ENCODE measurements around the gene DDX24.

The DDX24 gene

DNA sequence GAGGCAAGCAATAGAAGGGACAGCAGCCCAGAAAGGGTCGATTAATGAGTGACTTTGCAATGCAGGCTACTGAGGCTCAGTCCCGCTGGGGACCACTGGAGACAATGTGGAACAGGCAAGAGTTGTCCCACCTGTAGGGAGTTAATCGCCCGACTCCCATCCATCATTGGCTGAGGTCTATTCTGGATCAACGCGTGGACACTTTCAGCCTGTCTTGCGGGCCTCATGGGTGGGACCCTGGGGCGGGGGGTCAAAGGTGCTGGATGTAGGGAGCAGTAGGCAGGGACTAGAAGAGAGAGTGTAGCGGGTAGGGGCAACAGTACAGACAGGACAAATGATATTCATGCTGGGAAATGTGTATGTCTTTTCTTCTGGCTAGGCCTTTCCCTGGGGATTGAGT, 42.3 kb upstream of the DDX24 start:
- no CpG with 5 or more reads among the region's 9 CpGs for WGBS (ENCODE audit: extremely low coverage, insufficient coverage, low lambda C conversion rate)
- H3K56ac ChIP-seq (ENCODE audit: low read length), result no peak overlapping the region
- H3K9ac ChIP-seq (ENCODE audit: low read length), result no peak overlapping the region
- no peaks in the 10 kb centered on the region for H3K4me1 ChIP-seq (ENCODE audit: control insufficient read depth, low read depth, low read length)
- no peak for DNase-seq
- no peak overlapping the region for H3K18ac ChIP-seq (ENCODE audit: low read length)
- no peak overlapping the region for H3K4ac ChIP-seq (ENCODE audit: low read depth, low read length)
- H3K27me3 ChIP-seq (ENCODE audit: insufficient read depth, low read length, poor library complexity), result no peaks in the 10 kb centered on the region
- no peak overlapping the region for H2BK5ac ChIP-seq (ENCODE audit: low read length)
- H3K4me2 ChIP-seq (ENCODE audit: low read length), result no peak overlapping the region
- no peak overlapping the region for H3K4me3 ChIP-seq (ENCODE audit: low read length)
- no peak overlapping the region for H4K8ac ChIP-seq (ENCODE audit: low read depth, low read length)
- H3K79me2 ChIP-seq (ENCODE audit: control insufficient read depth, insufficient read depth, low read length), result no peaks in the 10 kb centered on the region
- no peak overlapping the region for H3K27ac ChIP-seq (ENCODE audit: low read depth, low read length)
- H3K36me3 ChIP-seq (ENCODE audit: control insufficient read depth, insufficient read depth, low read length), result no peaks in the 10 kb centered on the region
- no peak overlapping the region for H3K23ac ChIP-seq (ENCODE audit: low read length)
- no peak overlapping the region for H2BK15ac ChIP-seq (replicated peaks; ENCODE audit: low read depth)
- no peak overlapping the region for H4K5ac ChIP-seq (ENCODE audit: low read length)
- no peak overlapping the region for H2AK5ac ChIP-seq (ENCODE audit: low read length)
- H3K79me1 ChIP-seq (ENCODE audit: low read length), result no peaks in the 10 kb centered on the region
- no peak overlapping the region for H2BK120ac ChIP-seq (ENCODE audit: low read depth, low read length)

DNA sequence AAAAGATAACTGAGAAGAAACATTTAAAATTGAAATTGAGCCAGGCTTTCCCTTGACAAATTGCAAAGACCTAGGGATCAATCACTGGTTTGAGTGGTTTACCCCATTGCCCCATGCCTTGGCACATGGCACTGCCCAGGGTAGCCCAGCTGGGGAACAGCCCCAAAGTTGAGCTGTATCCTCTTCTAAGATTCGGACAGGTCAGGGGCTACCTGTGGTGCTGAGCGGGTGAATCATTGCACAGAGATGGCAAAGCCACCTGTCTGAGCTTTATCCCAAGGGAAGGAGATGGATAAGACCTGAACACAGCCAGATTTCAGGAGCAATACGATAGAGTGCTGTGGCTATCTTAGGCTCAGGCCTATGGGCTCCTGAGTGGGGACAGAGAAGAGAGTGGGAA, 41.4 kb upstream of the DDX24 start:
- H3K9ac ChIP-seq (ENCODE audit: low read length), result no peak overlapping the region
- no peak overlapping the region for H4K5ac ChIP-seq (ENCODE audit: low read length)
- H2BK120ac ChIP-seq (ENCODE audit: low read depth, low read length), result no peak overlapping the region
- H3K4me3 ChIP-seq (ENCODE audit: low read length), result no peak overlapping the region
- no peak overlapping the region for H2BK15ac ChIP-seq (replicated peaks; ENCODE audit: low read depth)
- no peaks in the 10 kb centered on the region for H3K79me2 ChIP-seq (ENCODE audit: control insufficient read depth, insufficient read depth, low read length)
- WGBS (ENCODE audit: extremely low coverage, insufficient coverage, low lambda C conversion rate), result no CpG with 5 or more reads among the region's 3 CpGs
- no peaks in the 10 kb centered on the region for H3K36me3 ChIP-seq (ENCODE audit: control insufficient read depth, insufficient read depth, low read length)
- no peak for DNase-seq
- H3K23ac ChIP-seq (ENCODE audit: low read length), result no peak overlapping the region
- no peaks in the 10 kb centered on the region for H3K4me1 ChIP-seq (ENCODE audit: control insufficient read depth, low read depth, low read length)
- no peak overlapping the region for H2BK5ac ChIP-seq (ENCODE audit: low read length)
- H4K8ac ChIP-seq (ENCODE audit: low read depth, low read length), result no peak overlapping the region
- H3K79me1 ChIP-seq (ENCODE audit: low read length), result no peaks in the 10 kb centered on the region
- no peak overlapping the region for H3K56ac ChIP-seq (ENCODE audit: low read length)
- H3K4ac ChIP-seq (ENCODE audit: low read depth, low read length), result no peak overlapping the region
- no peak overlapping the region for H3K18ac ChIP-seq (ENCODE audit: low read length)
- H3K27ac ChIP-seq (ENCODE audit: low read depth, low read length), result no peak overlapping the region
- H2AK5ac ChIP-seq (ENCODE audit: low read length), result no peak overlapping the region
- no peak overlapping the region for H3K4me2 ChIP-seq (ENCODE audit: low read length)
- H3K27me3 ChIP-seq (ENCODE audit: insufficient read depth, low read length, poor library complexity), result no peaks in the 10 kb centered on the region

GRCh38 chr14:94121485-94121884, 40.5 kb upstream of the DDX24 start:
- DNase-seq, result no peak
- no peak overlapping the region for H3K9ac ChIP-seq (ENCODE audit: low read length)
- H4K5ac ChIP-seq (ENCODE audit: low read length), result no peak overlapping the region
- H3K4me2 ChIP-seq (ENCODE audit: low read length), result no peak overlapping the region
- no peak overlapping the region for H3K4ac ChIP-seq (ENCODE audit: low read depth, low read length)
- no peak overlapping the region for H2BK15ac ChIP-seq (replicated peaks; ENCODE audit: low read depth)
- no peak overlapping the region for H2BK120ac ChIP-seq (ENCODE audit: low read depth, low read length)
- no peak overlapping the region for H3K56ac ChIP-seq (ENCODE audit: low read length)
- no peaks in the 10 kb centered on the region for H3K36me3 ChIP-seq (ENCODE audit: control insufficient read depth, insufficient read depth, low read length)
- H3K4me3 ChIP-seq (ENCODE audit: low read length), result no peak overlapping the region
- no peak overlapping the region for H4K8ac ChIP-seq (ENCODE audit: low read depth, low read length)
- H3K27me3 ChIP-seq (ENCODE audit: insufficient read depth, low read length, poor library complexity), result no peaks in the 10 kb centered on the region
- H3K79me2 ChIP-seq (ENCODE audit: control insufficient read depth, insufficient read depth, low read length), result no peaks in the 10 kb centered on the region
- no peak overlapping the region for H3K23ac ChIP-seq (ENCODE audit: low read length)
- no peak overlapping the region for H2BK5ac ChIP-seq (ENCODE audit: low read length)
- H3K18ac ChIP-seq (ENCODE audit: low read length), result no peak overlapping the region
- WGBS (ENCODE audit: extremely low coverage, insufficient coverage, low lambda C conversion rate), result no CpG with 5 or more reads among the region's 3 CpGs
- no peaks in the 10 kb centered on the region for H3K4me1 ChIP-seq (ENCODE audit: control insufficient read depth, low read depth, low read length)
- H3K79me1 ChIP-seq (ENCODE audit: low read length), result no peaks in the 10 kb centered on the region
- H2AK5ac ChIP-seq (ENCODE audit: low read length), result no peak overlapping the region
- no peak overlapping the region for H3K27ac ChIP-seq (ENCODE audit: low read depth, low read length)

- Histone ChIP-seq H3K4me3 (ENCODE audit: low read length) (no peak overlapping the region), H3K4me1 (ENCODE audit: control insufficient read depth, low read depth, low read length) (no peaks in the 10 kb centered on the region), H3K4me2 (ENCODE audit: low read length) (no peak overlapping the region), H3K27ac (ENCODE audit: low read depth, low read length) (no peak overlapping the region), H3K79me1 (ENCODE audit: low read length) (no peaks in the 10 kb centered on the region), H3K4ac (ENCODE audit: low read depth, low read length) (no peak overlapping the region), H3K9ac (ENCODE audit: low read length) (no peak overlapping the region), H2BK15ac (replicated peaks; ENCODE audit: low read depth) (no peak overlapping the region), H3K27me3 (ENCODE audit: insufficient read depth, low read length, poor library complexity) (no peaks in the 10 kb centered on the region), H3K56ac (ENCODE audit: low read length) (no peak overlapping the region), H3K23ac (ENCODE audit: low read length) (no peak overlapping the region), H4K5ac (ENCODE audit: low read length) (no peak overlapping the region), H4K8ac (ENCODE audit: low read depth, low read length) (no peak overlapping the region), H2AK5ac (ENCODE audit: low read length) (no peak overlapping the region), H3K36me3 (ENCODE audit: control insufficient read depth, insufficient read depth, low read length) (no peaks in the 10 kb centered on the region), H2BK120ac (ENCODE audit: low read depth, low read length) (no peak overlapping the region), H3K18ac (ENCODE audit: low read length) (no peak overlapping the region), H3K79me2 (ENCODE audit: control insufficient read depth, insufficient read depth, low read length) (no peaks in the 10 kb centered on the region), H2BK5ac (ENCODE audit: low read length) (no peak overlapping the region)
- no peak for DNase-seq
- WGBS (ENCODE audit: extremely low coverage, insufficient coverage, low lambda C conversion rate), result no CpG with 5 or more reads among the region's 5 CpGs
Measured at GRCh38 chr14:94120667-94121340, 39.8 kb upstream of the DDX24 start.

DNA sequence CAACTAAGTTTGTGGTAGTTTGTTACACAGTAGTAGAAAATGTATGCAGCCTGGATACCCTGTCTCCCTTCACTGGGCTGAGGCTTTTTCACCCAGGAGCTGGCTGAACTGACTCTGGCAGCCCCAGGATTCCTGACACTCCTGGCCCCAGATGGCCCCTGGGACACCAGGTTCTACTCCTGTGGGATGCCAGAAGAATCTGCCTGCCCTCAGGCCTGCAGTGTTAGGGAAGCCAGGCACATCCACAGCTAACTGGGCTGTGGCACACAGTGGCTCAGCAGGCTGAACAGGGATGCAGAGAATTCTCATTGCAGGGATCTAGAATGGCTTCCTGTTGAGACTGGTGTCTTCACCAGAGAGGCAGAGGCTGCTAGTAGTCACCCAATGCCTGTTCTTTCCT, 38.1 kb upstream of the DDX24 start:
- H3K18ac ChIP-seq (ENCODE audit: low read length), result no peak overlapping the region
- H3K79me2 ChIP-seq (ENCODE audit: control insufficient read depth, insufficient read depth, low read length), result no peaks in the 10 kb centered on the region
- no peaks in the 10 kb centered on the region for H3K36me3 ChIP-seq (ENCODE audit: control insufficient read depth, insufficient read depth, low read length)
- no peak overlapping the region for H2BK5ac ChIP-seq (ENCODE audit: low read length)
- H2BK15ac ChIP-seq (replicated peaks; ENCODE audit: low read depth), result no peak overlapping the region
- no peak overlapping the region for H2AK5ac ChIP-seq (ENCODE audit: low read length)
- H3K4ac ChIP-seq (ENCODE audit: low read depth, low read length), result no peak overlapping the region
- no peak overlapping the region for H3K23ac ChIP-seq (ENCODE audit: low read length)
- no peak overlapping the region for H3K9ac ChIP-seq (ENCODE audit: low read length)
- H3K4me2 ChIP-seq (ENCODE audit: low read length), result no peak overlapping the region
- H3K79me1 ChIP-seq (ENCODE audit: low read length), result no peaks in the 10 kb centered on the region
- no peak for DNase-seq
- no peaks in the 10 kb centered on the region for H3K4me1 ChIP-seq (ENCODE audit: control insufficient read depth, low read depth, low read length)
- no peak overlapping the region for H3K4me3 ChIP-seq (ENCODE audit: low read length)
- H3K56ac ChIP-seq (ENCODE audit: low read length), result no peak overlapping the region
- H3K27ac ChIP-seq (ENCODE audit: low read depth, low read length), result no peak overlapping the region
- no peak overlapping the region for H2BK120ac ChIP-seq (ENCODE audit: low read depth, low read length)
- no peak overlapping the region for H4K8ac ChIP-seq (ENCODE audit: low read depth, low read length)
- no peak overlapping the region for H4K5ac ChIP-seq (ENCODE audit: low read length)
- H3K27me3 ChIP-seq (ENCODE audit: insufficient read depth, low read length, poor library complexity), result no peaks in the 10 kb centered on the region

- H4K5ac ChIP-seq (ENCODE audit: low read length), result no peak overlapping the region
- H3K4me1 ChIP-seq (ENCODE audit: control insufficient read depth, low read depth, low read length), result no peaks in the 10 kb centered on the region
- no peak overlapping the region for H3K4ac ChIP-seq (ENCODE audit: low read depth, low read length)
- no peak for DNase-seq
- H2AK5ac ChIP-seq (ENCODE audit: low read length), result no peak overlapping the region
- H3K79me2 ChIP-seq (ENCODE audit: control insufficient read depth, insufficient read depth, low read length), result no peaks in the 10 kb centered on the region
- H3K36me3 ChIP-seq (ENCODE audit: control insufficient read depth, insufficient read depth, low read length), result no peaks in the 10 kb centered on the region
- H3K4me2 ChIP-seq (ENCODE audit: low read length), result no peak overlapping the region
- no peak overlapping the region for H3K9ac ChIP-seq (ENCODE audit: low read length)
- no peak overlapping the region for H3K56ac ChIP-seq (ENCODE audit: low read length)
- H4K8ac ChIP-seq (ENCODE audit: low read depth, low read length), result no peak overlapping the region
- H3K79me1 ChIP-seq (ENCODE audit: low read length), result no peaks in the 10 kb centered on the region
- no CpG with 5 or more reads among the region's 9 CpGs for WGBS (ENCODE audit: extremely low coverage, insufficient coverage, low lambda C conversion rate)
- no peak overlapping the region for H2BK5ac ChIP-seq (ENCODE audit: low read length)
- H3K27ac ChIP-seq (ENCODE audit: low read depth, low read length), result no peak overlapping the region
- no peak overlapping the region for H2BK120ac ChIP-seq (ENCODE audit: low read depth, low read length)
- no peaks in the 10 kb centered on the region for H3K27me3 ChIP-seq (ENCODE audit: insufficient read depth, low read length, poor library complexity)
- no peak overlapping the region for H3K4me3 ChIP-seq (ENCODE audit: low read length)
- H3K18ac ChIP-seq (ENCODE audit: low read length), result no peak overlapping the region
- H3K23ac ChIP-seq (ENCODE audit: low read length), result no peak overlapping the region
- no peak overlapping the region for H2BK15ac ChIP-seq (replicated peaks; ENCODE audit: low read depth)
Measured at GRCh38 chr14:94117856-94118255, 36.9 kb upstream of the DDX24 start.

Measured in mesendoderm (in vitro differentiated cells).